ENCODE data around the gene PASD1. TPM values are rescaled to one million over a fixed set of nuclear protein-coding genes. Genes with fewer than 3 reads are reported as not detected.

Gene PASD1, protein sequence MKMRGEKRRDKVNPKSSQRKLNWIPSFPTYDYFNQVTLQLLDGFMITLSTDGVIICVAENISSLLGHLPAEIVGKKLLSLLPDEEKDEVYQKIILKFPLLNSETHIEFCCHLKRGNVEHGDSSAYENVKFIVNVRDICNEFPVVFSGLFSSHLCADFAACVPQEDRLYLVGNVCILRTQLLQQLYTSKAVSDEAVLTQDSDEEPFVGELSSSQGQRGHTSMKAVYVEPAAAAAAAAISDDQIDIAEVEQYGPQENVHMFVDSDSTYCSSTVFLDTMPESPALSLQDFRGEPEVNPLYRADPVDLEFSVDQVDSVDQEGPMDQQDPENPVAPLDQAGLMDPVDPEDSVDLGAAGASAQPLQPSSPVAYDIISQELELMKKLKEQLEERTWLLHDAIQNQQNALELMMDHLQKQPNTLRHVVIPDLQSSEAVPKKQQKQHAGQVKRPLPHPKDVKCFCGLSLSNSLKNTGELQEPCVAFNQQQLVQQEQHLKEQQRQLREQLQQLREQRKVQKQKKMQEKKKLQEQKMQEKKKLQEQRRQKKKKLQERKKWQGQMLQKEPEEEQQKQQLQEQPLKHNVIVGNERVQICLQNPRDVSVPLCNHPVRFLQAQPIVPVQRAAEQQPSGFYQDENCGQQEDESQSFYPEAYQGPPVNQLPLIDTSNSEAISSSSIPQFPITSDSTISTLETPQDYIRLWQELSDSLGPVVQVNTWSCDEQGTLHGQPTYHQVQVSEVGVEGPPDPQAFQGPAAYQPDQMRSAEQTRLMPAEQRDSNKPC
- not detected in 2 replicates for total RNA-seq
- long read RNA-seq, result 0 reads

DNA sequence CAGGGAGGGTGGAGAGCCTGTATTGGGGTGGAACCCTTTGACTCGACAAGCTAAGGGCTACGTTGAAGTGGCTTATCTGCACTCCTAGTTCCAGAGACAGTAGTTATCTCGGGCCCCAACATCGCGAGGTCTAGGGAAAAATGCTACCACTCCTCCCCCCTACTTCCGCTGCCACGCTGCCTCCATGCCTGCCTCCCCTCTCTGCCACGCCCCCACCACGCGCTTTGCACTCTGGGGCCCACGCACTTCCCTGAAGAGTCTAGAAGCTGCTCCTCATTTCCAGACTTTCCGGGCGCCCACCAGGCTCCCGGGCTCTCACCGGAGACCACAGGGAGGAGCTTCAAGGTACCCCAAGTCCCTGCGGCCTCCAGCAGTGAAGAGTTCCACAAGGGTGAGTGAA is at the start of gene PASD1:
TSS of gene PASD1 (plus strand) at position 227 of the 400 bp plus-strand sequence. CDS start 37,879 bp downstream, outside the sequence.
- no peaks in the 10 kb centered on the region for H3K4me1 Mint-ChIP-seq
- peak within 1 kb of the TSS; percentile 78 for H3K27ac Mint-ChIP-seq (ENCODE audit: unreplicated experiment)
- DNase-seq (ENCODE audit: low read depth, low spot score), result no peak
- H3K9me3 Mint-ChIP-seq, result peaks cover 7% of the 10 kb centered on the region
- peaks cover 7% of the 10 kb centered on the region for H3K36me3 Mint-ChIP-seq (ENCODE audit: low read depth)
- no peaks in the 10 kb centered on the region for H3K27me3 Mint-ChIP-seq (ENCODE audit: low read depth)
- TF ChIP-seq, protein P1, sequence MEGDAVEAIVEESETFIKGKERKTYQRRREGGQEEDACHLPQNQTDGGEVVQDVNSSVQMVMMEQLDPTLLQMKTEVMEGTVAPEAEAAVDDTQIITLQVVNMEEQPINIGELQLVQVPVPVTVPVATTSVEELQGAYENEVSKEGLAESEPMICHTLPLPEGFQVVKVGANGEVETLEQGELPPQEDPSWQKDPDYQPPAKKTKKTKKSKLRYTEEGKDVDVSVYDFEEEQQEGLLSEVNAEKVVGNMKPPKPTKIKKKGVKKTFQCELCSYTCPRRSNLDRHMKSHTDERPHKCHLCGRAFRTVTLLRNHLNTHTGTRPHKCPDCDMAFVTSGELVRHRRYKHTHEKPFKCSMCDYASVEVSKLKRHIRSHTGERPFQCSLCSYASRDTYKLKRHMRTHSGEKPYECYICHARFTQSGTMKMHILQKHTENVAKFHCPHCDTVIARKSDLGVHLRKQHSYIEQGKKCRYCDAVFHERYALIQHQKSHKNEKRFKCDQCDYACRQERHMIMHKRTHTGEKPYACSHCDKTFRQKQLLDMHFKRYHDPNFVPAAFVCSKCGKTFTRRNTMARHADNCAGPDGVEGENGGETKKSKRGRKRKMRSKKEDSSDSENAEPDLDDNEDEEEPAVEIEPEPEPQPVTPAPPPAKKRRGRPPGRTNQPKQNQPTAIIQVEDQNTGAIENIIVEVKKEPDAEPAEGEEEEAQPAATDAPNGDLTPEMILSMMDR (conservative IDR thresholded peaks at IDR 0.05), result no peak
- no peak within 1 kb of the TSS for H3K4me3 Mint-ChIP-seq

DNA sequence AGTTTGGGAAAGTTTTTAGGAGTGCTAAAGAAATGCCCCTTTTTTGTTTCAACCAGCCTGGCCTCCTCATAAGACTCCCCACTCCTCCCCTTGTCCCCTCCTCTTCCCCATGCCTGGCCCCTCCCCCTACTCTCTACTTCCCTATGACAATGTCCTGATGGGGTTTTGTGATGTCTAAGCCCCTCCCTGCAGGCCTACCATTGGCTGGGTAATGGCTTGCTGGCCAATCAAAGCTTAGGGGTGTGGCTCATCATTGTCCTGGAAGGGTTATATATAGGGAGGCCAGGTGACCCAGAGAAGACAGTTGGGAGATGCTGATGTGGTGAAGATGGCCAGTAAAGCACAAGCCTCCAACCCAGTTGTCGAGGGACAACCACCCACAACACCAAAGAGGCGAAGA is 48.2 kb upstream of the PASD1 start:
- Mint-ChIP-seq H3K36me3 (ENCODE audit: low read depth) (no peaks in the 10 kb centered on the region), H3K9me3 (peaks cover 3% of the 10 kb centered on the region), H3K4me3 (no peak overlapping the region), H3K4me1 (peaks cover 6% of the 10 kb centered on the region), H3K27ac (ENCODE audit: unreplicated experiment) (no peak overlapping the region), H3K27me3 (ENCODE audit: low read depth) (peaks cover 2% of the 10 kb centered on the region)
- TF ChIP-seq, protein P1 (conservative IDR thresholded peaks at IDR 0.05), result no peak
- DNase-seq (ENCODE audit: low read depth, low spot score), result no peak

DNA sequence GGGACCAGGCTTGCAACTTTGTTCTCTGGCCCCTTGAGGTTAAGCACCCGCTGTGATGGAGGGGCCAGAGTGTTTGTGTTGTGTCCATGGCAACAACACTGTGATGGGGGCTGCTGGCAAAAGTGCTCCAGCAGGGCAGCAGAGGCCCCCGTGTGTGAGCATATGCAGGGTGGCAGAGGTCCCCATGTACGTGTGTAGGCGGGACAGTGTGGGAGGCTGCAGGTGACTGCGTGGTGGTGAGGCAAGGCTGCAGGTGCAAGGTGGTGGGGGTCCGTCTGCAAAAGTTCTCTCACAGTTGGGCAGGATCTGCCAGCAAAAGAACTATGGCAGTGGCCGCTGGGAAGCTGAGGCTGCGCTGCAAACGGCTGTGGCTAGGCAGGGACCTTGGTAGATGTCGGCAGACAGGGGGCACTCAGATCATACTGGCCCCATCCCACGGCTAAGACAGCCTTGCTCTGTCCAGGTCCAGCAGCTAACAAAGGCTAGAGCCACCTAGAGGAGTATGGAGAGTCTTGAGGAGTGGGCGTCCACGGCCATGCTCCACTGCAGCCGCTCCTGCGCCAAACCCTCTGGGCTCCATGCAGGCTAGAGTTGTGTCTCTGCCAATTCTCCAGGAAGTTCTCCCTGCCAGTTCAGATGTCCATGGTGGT is 46.8 kb upstream of the PASD1 start:
- H3K27ac Mint-ChIP-seq (ENCODE audit: unreplicated experiment), result peak overlapping the region; percentile 78
- no peak overlapping the region for H3K4me3 Mint-ChIP-seq
- peaks cover 2% of the 10 kb centered on the region for H3K27me3 Mint-ChIP-seq (ENCODE audit: low read depth)
- peaks cover 6% of the 10 kb centered on the region for H3K4me1 Mint-ChIP-seq
- no peaks in the 10 kb centered on the region for H3K36me3 Mint-ChIP-seq (ENCODE audit: low read depth)
- TF ChIP-seq, protein P1 (conservative IDR thresholded peaks at IDR 0.05), result no peak
- no peak for DNase-seq (ENCODE audit: low read depth, low spot score)
- H3K9me3 Mint-ChIP-seq, result peaks cover under 1% of the 10 kb centered on the region

DNA sequence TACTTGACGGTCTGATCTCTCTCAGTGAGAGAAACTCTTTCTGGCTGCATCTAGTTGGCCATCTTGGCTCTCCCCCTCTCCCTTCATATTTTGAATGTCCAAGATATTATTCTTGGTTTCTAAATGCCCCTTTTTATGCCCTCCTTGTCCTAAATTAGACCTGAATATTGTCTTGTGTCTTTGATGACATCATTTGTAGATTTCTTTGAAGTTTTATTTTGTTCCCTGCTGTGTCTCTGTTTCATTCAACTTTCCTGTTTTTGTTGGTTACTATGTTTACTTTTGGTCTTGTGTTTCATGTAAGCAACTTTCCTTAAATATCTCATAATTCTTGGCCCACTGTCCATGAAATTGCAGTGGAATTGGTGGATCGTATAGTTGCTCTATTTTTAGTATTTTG is 46.1 kb upstream of the PASD1 start:
- peaks cover 6% of the 10 kb centered on the region for H3K4me1 Mint-ChIP-seq
- no peak overlapping the region for H3K4me3 Mint-ChIP-seq
- peaks cover 2% of the 10 kb centered on the region for H3K27me3 Mint-ChIP-seq (ENCODE audit: low read depth)
- H3K9me3 Mint-ChIP-seq, result no peaks in the 10 kb centered on the region
- no peaks in the 10 kb centered on the region for H3K36me3 Mint-ChIP-seq (ENCODE audit: low read depth)
- TF ChIP-seq, protein P1 (conservative IDR thresholded peaks at IDR 0.05), result no peak
- DNase-seq (ENCODE audit: low read depth, low spot score), result no peak
- H3K27ac Mint-ChIP-seq (ENCODE audit: unreplicated experiment), result no peak overlapping the region

DNA sequence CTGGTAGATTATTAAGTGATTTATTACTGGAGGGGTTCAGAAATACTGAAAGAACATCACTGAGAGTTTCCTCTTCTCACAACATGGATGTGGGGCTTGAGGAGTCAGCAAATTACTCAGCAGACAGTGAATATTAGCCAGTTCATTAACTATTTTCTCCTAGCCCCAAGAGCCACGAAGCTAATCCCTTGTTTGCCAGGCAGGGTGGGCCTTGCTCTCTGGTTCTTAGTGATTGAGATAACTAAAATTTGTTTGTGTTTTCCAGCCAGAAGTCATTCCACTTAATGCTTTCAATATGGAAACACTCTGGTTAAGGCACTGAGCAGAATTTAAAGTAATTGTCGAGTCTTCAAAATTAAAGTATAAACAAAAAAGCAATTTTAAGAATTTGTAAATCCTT is 40.1 kb upstream of the PASD1 start:
- H3K4me3 Mint-ChIP-seq, result no peak overlapping the region
- no peak for DNase-seq (ENCODE audit: low read depth, low spot score)
- H3K27me3 Mint-ChIP-seq (ENCODE audit: low read depth), result no peaks in the 10 kb centered on the region
- H3K27ac Mint-ChIP-seq (ENCODE audit: unreplicated experiment), result no peak overlapping the region
- no peaks in the 10 kb centered on the region for H3K4me1 Mint-ChIP-seq
- TF ChIP-seq, protein P1 (conservative IDR thresholded peaks at IDR 0.05), result no peak
- no peaks in the 10 kb centered on the region for H3K9me3 Mint-ChIP-seq
- no peaks in the 10 kb centered on the region for H3K36me3 Mint-ChIP-seq (ENCODE audit: low read depth)

Data from neural crest cell (in vitro differentiated cells).